Fibroblast of mammary gland (primary cell): ENCODE measurements around the gene LMO1.

Experiments used
- DNase-seq: peaks from one replicate; pipeline ENCODE4 v3.0.0-alpha.2; 2010; ENCODE audit warnings: low read depth
- H3K4me3 ChIP-seq: 2 replicates; pipeline ENCODE4 v1.5.1; 2011; ENCODE audit warnings: low read depth, mild to moderate bottlenecking, low read length, moderate library complexity; ENCODE audit not compliant: control insufficient read depth
- TF ChIP-seq, protein P1 (sequence below): conservative IDR thresholded peaks from 2 replicates; pipeline ENCODE4 v1.5.1; 2011; ENCODE audit warnings: low read depth, low read length, inconsistent platforms; ENCODE audit not compliant: control insufficient read depth, insufficient read depth

The LMO1 gene

GRCh38 chr11:8253566-8253965 is 10.1 kb downstream of the LMO1 start:
- TF ChIP-seq, protein P1, sequence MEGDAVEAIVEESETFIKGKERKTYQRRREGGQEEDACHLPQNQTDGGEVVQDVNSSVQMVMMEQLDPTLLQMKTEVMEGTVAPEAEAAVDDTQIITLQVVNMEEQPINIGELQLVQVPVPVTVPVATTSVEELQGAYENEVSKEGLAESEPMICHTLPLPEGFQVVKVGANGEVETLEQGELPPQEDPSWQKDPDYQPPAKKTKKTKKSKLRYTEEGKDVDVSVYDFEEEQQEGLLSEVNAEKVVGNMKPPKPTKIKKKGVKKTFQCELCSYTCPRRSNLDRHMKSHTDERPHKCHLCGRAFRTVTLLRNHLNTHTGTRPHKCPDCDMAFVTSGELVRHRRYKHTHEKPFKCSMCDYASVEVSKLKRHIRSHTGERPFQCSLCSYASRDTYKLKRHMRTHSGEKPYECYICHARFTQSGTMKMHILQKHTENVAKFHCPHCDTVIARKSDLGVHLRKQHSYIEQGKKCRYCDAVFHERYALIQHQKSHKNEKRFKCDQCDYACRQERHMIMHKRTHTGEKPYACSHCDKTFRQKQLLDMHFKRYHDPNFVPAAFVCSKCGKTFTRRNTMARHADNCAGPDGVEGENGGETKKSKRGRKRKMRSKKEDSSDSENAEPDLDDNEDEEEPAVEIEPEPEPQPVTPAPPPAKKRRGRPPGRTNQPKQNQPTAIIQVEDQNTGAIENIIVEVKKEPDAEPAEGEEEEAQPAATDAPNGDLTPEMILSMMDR: no peak
- H3K4me3 ChIP-seq: no peak overlapping the region
- DNase-seq: no peak

GRCh38 chr11:8252946-8253345 is 10.7 kb downstream of the LMO1 start:
- DNase-seq: no peak
- TF ChIP-seq, protein P1: no peak
- H3K4me3 ChIP-seq: no peak overlapping the region

DNA sequence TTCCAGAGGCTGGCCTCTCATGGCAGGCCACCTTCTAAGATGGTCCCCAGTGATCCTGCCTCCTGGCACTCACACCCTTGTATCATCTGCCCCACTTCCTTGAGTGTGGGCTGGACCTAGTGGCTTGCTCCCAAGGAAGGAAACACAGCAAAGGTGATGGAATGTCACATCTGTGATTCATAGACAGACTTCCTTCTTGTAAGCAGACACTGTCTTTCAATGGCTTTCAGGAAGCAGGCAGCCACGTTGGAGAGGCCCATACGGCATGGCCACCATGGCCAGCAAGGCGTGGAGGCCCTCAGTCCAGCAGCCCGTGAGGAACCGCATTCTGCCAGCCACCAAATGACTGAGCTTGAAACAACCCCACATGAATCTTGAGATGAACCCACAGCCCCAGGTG is 11.3 kb downstream of the LMO1 start:
- no peak overlapping the region for H3K4me3 ChIP-seq
- DNase-seq: no peak
- TF ChIP-seq, protein P1: no peak

DNA sequence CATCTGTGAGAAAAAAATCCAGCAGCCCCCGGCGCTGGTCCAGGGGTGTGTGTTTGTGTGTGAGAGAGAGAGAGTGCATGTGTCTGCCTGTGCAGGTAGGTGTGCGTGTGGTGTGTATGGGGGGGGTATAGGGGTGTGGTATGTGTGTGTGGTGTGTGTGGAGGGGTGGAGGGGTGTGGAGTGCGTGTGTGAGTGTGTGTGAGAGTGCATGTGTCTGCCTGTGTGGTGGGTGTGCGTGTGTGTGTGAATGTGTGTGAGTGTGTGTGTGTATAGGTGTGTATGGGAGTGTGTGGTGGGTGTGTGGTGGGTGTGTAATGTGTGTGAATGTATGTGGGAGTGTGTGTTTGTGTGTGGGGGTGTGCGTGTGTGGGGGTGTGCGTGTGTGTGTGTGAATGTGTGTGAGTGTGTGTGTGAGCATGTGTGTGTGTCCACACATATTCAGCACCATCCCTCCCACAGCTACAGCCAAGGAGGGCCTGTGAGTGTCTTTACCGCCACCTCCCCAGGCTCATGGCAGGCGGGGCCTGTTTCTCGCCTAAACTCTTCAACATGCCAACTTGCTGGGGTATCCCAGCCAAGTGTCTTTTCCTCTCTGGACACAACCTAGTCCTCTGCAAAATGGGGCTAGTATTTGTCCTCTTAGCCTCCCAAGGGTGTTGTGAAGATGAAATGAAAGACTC is 11.9 kb downstream of the LMO1 start:
- TF ChIP-seq, protein P1: no peak
- no peak overlapping the region for H3K4me3 ChIP-seq
- no peak for DNase-seq

GRCh38 chr11:8250981-8251615 is 12.6 kb downstream of the LMO1 start:
- DNase-seq: no peak
- TF ChIP-seq, protein P1: no peak

GRCh38 chr11:8250434-8250833 is 13.2 kb downstream of the LMO1 start:
- TF ChIP-seq, protein P1: no peak
- no peak for DNase-seq
- H3K4me3 ChIP-seq: no peak overlapping the region

More at GRCh38 chr11:8250981-8251615, 12.6 kb downstream of the LMO1 start:
- no peak overlapping the region for H3K4me3 ChIP-seq
